A549 (cell line): ENCODE data around the gene PGM2L1.

ENCODE experiments used
- CTCF ChIP-seq: fragments of >200 bp; sonication (Bioruptor Twin); formaldehyde crosslinking; IDR thresholded peaks from 3 replicates; pipeline ENCODE4 v1.5.1; 2016
- EHMT2 ChIP-seq: fragments of 200-600 bp; sonication (generic); IDR thresholded peaks from 2 replicates; pipeline ENCODE4 v1.6.1; 2016; ENCODE audit warnings: antibody characterized with exemption, low read depth, mild to moderate bottlenecking, moderate library complexity
- EP300 ChIP-seq, 2 experiments: fragments of >200 bp; sonication (Bioruptor Twin); formaldehyde crosslinking; IDR thresholded peaks; 2 replicates in 1 of 2; 3 replicates in 1 of 2; pipeline ENCODE4 v1.6.1; 2016 to 2017
- MYC ChIP-seq: IDR thresholded peaks from 2 replicates; pipeline ENCODE4 v1.6.1; 2012; ENCODE audit warnings: mild to moderate bottlenecking, inconsistent platforms, low read length, improper control_type of control experiment, borderline replicate concordance
- NPAS2 ChIP-seq: fragments of 250-450 bp; sonication (Bioruptor Pico); IDR thresholded peaks from 2 replicates; pipeline ENCODE4 v1.8.0; 2022; ENCODE audit warnings: mild to moderate bottlenecking, moderate library complexity, borderline replicate concordance
- POLR2A ChIP-seq: IDR thresholded peaks from 2 replicates; pipeline ENCODE4 v1.6.1; 2012; ENCODE audit warnings: mild to moderate bottlenecking, low read length
- RAD21 ChIP-seq, 2 experiments: fragments of >200 bp in 1 of 2; sonication (Bioruptor Twin) in 1 of 2; formaldehyde crosslinking in 1 of 2; IDR thresholded peaks in 1 of 2; conservative IDR thresholded peaks in 1 of 2; 2 replicates in 1 of 2; 3 replicates in 1 of 2; pipeline ENCODE4 v1.6.1; 2012 to 2018; ENCODE audit warnings: inconsistent platforms in 1 of 2

GRCh38 chr11:74447720-74448119, 49.5 kb upstream of the PGM2L1 start:
- no peak for TF ChIP-seq EHMT2
- no peak for TF ChIP-seq MYC
- TF ChIP-seq CTCF = no peak
- TF ChIP-seq EP300 (IDR thresholded peaks at IDR 0.05) = no peak
- no peak for TF ChIP-seq POLR2A
- no peak for TF ChIP-seq RAD21 (conservative IDR thresholded peaks at IDR 0.05 in 1 of 2, IDR thresholded peaks at IDR 0.05 in 1 of 2)
- no peak for TF ChIP-seq NPAS2 (CRISPR knock-in tag)
